H1 (cell line): ENCODE results near the gene PCP4L1. TPM values are rescaled to one million over a fixed set of nuclear protein-coding genes. Genes with fewer than 3 reads are reported as not detected.

ENCODE experiments used
- ATF3 ChIP-seq: IDR thresholded peaks from 2 replicates; pipeline ENCODE4 v1.6.1; 2011; ENCODE audit warnings: low read depth, mild to moderate bottlenecking, low read length; ENCODE audit not compliant: insufficient read depth
- CBX5 ChIP-seq: fragments of 300-800, 300-1000 bp; sonication (generic); IDR thresholded peaks from 2 replicates; pipeline ENCODE4 v1.7.1; 2016; ENCODE audit warnings: antibody characterized with exemption, low read length, low read depth
- CTBP2 ChIP-seq: IDR thresholded peaks from 2 replicates; pipeline ENCODE4 v1.7.0; 2011; ENCODE audit warnings: borderline replicate concordance, mild to moderate bottlenecking, moderate library complexity, mixed read lengths, low read length; ENCODE audit not compliant: insufficient read depth, insufficient read length
- E2F6 ChIP-seq: IDR thresholded peaks from 2 replicates; pipeline ENCODE4 v1.6.1; 2012; ENCODE audit warnings: inconsistent platforms
- EZH2 ChIP-seq: fragments of 200-600 bp; sonication (generic); IDR thresholded peaks from 2 replicates; pipeline ENCODE4 v1.7.1; 2012; ENCODE audit warnings: low read depth, mild to moderate bottlenecking, moderate library complexity, low read length, inconsistent platforms; ENCODE audit not compliant: severe bottlenecking
- POLR2A ChIP-seq, 2 experiments: IDR thresholded peaks; 1 replicate in 1 of 2; 2 replicates in 1 of 2; pipeline ENCODE4 v1.6.1; 2011; ENCODE audit warnings: low read depth in 2 of 2, low read length in 2 of 2, mild to moderate bottlenecking in 2 of 2; ENCODE audit errors: control extremely low read depth in 1 of 2
- TBP ChIP-seq: IDR thresholded peaks from 2 replicates; pipeline ENCODE4 v1.6.1; 2011; ENCODE audit warnings: low read depth, low read length, improper control_type of control experiment
- YY1 ChIP-seq: IDR thresholded peaks from 2 replicates; pipeline ENCODE4 v1.6.1; 2011; ENCODE audit warnings: low read depth, mild to moderate bottlenecking, low read length
- polyA plus RNA-seq, 7 experiments: library from polyadenylated mRNA; depleted of rRNA in 3 of 7; stranded (reverse) in 5 of 7; unstranded in 2 of 7; fragments of >200 nt in 5 of 7; fragments of 200-250 nt in 2 of 7; gene quantifications; 1 replicate in 5 of 7; 2 replicates in 1 of 7; 4 replicates in 1 of 7; pipeline versions ENCODE4 v1.2.1 to v1.2.3, GENCODE V29; 2011 to 2013; ENCODE audit warnings: missing spikeins in 2 of 7, mixed read lengths in 2 of 7
- total RNA-seq: library from RNA; stranded (reverse); fragmentation: NEBNext Ultra II Directional; extraction: Animal tissue kit (Norgen Biotek cat#: 25700); gene quantifications from 2 replicates; pipeline ENCODE4 v1.2.1, GENCODE V29; 2021

The PCP4L1 gene
- total and polyA plus RNA-seq, 2 of the 8 experiments (the other 6 are each of a cell fraction or from before 2014, with no cell fraction given), result 0.41 to 1.0 TPM

GRCh38 chr1:161314201-161314981, 55.8 kb downstream of the PCP4L1 start, which contains the start of gene SDHC (continued):
- no peak for TF ChIP-seq CTBP2
- TF ChIP-seq POLR2A (IDR thresholded peaks at IDR 0.05; ENCODE audit: control extremely low read depth in 1 of 2, low read depth in 2 of 2, low read length in 2 of 2), result peak; percentile 91 to 99
- peak; percentile 96 for TF ChIP-seq TBP
- peak; percentile 96 for TF ChIP-seq YY1
- no peak for TF ChIP-seq CBX5
- no peak for TF ChIP-seq EZH2
- TF ChIP-seq E2F6, result no peak
- TF ChIP-seq ATF3, result 0 out of 2 replicates have a peak, but pooled peaks have one; percentile 42
